Left forelimb (tissue), 1 donor: Measurements from ENCODE around the gene GRAPL.
"Not testable (repeated sequence)": the region's sequence is repeated elsewhere in the genome, so short reads cannot be mapped to it uniquely, and the experiment has no call there.

Source experiments
- DNase-seq: peaks from one replicate; pipeline ENCODE4 v3.0.0-alpha.2; 2018; ENCODE audit warnings: low spot score

Gene GRAPL

DNA sequence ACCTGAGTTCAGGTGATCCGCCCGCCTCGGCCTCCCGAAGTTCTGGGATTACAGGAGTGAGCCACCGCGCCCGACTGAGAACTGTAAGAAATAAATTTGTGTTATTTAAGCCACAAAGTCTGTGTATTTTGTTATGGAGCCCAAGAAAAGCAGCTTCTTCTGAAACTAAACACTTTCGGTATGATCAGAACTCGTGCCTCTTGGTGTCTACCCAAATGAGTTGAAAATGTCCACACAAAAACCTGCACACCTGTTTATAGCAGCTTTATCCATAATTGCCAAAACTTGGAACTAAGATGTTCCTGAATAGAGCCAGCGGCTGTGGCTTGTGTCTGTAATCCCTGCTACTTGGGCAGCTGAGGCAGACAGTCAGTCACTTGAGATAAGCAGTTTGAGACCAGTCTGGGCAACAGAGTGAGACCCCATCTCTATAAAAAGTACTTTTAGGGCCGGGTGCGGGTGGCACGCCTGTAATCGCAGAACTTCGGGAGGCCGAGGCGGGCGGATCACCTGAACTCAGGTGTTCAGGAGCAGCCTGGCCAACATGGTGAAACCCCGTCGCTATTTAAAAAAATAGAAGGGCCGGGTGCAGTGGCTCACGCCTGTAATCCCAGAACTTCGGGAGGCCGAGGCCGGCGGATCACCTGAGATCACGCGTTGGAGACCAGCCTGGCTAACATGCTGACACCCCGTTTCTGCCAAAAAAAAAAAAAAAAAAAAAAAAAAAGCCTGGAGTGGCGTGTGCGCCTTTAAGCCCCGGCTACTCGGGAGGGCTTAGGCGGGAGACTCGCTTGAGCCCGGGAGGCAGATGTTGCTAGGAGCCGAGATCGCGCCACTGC, 61.7 kb downstream of the GRAPL start:
- DNase-seq: not testable (repeated sequence)

DNA sequence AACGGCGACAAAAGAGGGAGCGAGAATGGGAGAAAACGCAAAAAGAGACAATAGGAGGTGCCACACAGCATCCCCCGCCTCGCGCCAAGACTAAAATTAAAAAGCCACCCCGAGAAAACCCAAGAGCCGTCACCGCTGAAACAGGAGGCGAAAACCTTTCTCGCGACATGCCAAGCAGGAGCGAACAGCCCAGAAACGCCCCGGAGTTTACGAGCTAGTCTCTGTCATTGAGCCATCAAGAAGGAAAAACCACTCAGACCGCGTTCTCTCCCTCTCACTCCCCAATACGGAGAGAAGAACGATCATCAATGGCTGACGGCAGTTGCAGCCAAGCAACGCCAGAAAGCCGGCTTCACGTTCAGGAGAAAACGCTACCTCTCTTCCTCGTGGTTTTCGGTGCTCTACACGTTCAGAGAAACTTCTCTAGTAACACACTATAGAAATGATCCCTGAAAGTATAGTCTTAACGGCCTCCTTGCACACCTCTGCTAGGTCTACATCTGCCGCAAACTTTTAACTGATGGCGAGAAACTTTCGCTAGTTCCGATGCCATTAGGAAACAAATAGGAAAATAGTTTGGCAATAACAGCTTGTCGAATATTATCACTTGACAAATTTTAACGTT, 62.5 kb downstream of the GRAPL start:
- DNase-seq: not testable (repeated sequence)

- DNase-seq: not testable (repeated sequence)
Observed at GRCh38 chr17:19196382-19197204, 69.2 kb downstream of the GRAPL start.

DNA sequence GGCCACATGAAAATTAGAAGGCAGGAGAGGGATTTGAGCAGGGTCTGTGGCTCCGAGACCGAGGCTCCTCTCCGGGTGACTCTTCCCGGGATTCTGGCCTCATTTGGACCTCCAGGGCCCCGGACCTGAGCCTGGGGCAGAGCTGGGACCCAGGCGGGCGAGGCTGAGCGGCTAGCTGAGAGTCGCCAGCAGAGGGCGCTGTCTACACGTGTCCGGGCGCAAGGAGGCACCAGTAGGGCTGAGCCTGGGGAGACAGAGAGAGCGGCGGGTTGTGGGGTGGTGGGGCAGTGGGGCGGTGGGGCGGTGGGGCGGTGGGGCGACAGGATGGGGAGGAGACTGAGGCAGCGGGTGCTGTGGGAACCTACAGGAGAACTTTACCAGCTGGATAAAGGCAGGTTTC, 75.1 kb downstream of the GRAPL start:
- DNase-seq: not testable (repeated sequence)

GRCh38 chr17:19203429-19203828, 76.0 kb downstream of the GRAPL start:
- DNase-seq: not testable (repeated sequence)
